Fibroblast of pulmonary artery (primary cell): ENCODE measurements around the gene HSPB1.

Source experiments
- DNase-seq: peaks from one replicate; pipeline ENCODE4 v3.0.0-alpha.2; 2010; ENCODE audit warnings: low read depth
- H3K4me3 ChIP-seq: replicated peaks from 2 replicates; pipeline ENCODE4 v1.5.1; 2011; ENCODE audit warnings: low read depth, mild to moderate bottlenecking, control low read depth, low read length, moderate library complexity
- CTCF ChIP-seq: IDR thresholded peaks from 2 replicates; pipeline ENCODE4 v1.5.1; 2011; ENCODE audit warnings: mild to moderate bottlenecking, control low read depth, low read length, inconsistent platforms; ENCODE audit errors: missing control alignments

The HSPB1 gene

GRCh38 chr7:76346097-76346496 lies 43.6 kb downstream of the HSPB1 start:
- no peak overlapping the region for H3K4me3 ChIP-seq
- no peak for DNase-seq
- TF ChIP-seq CTCF, result no peak

GRCh38 chr7:76346778-76347177 lies 44.3 kb downstream of the HSPB1 start:
- TF ChIP-seq CTCF, result no peak
- no peak overlapping the region for H3K4me3 ChIP-seq
- no peak for DNase-seq

GRCh38 chr7:76347710-76348109 lies 45.2 kb downstream of the HSPB1 start:
- TF ChIP-seq CTCF, result no peak
- no peak overlapping the region for H3K4me3 ChIP-seq
- no peak for DNase-seq

- H3K4me3 ChIP-seq, result no peak overlapping the region
- no peak for TF ChIP-seq CTCF
- DNase-seq, result no peak
These were observed 46.9 kb downstream of the HSPB1 start for GRCh38 chr7:76349313-76349885.

- no peak for TF ChIP-seq CTCF
These were observed 48.9 kb downstream of the HSPB1 start for GRCh38 chr7:76351372-76351771.

GRCh38 chr7:76352193-76352592 lies 49.7 kb downstream of the HSPB1 start:
- TF ChIP-seq CTCF, result no peak
- no peak overlapping the region for H3K4me3 ChIP-seq
- no peak for DNase-seq

More at GRCh38 chr7:76351372-76351771, 48.9 kb downstream of the HSPB1 start:
- DNase-seq, result no peak
- H3K4me3 ChIP-seq, result no peak overlapping the region

- no peak for DNase-seq
- no peak for TF ChIP-seq CTCF
- no peak overlapping the region for H3K4me3 ChIP-seq
These were observed 51.3 kb downstream of the HSPB1 start for GRCh38 chr7:76353744-76354143.
